Calu3 (cell line): ENCODE measurements around the gene MCCD1. TPM values are rescaled to one million over a fixed set of nuclear protein-coding genes. Genes with fewer than 3 reads are reported as not detected.

ENCODE experiments used
- total RNA-seq: library from RNA; stranded (reverse); gene quantifications from 2 replicates; pipeline ENCODE4 v1.2.3, GENCODE V29; 2022

The MCCD1 gene
- total RNA-seq, 1 experiment from 2014 or later = not detected

Other genes with a start within 250 kb of the MCCD1 start
- 1,078 and 2,594 TPM in 2 replicates for gene HLA-B, start 171.8 kb upstream of the MCCD1 start, total RNA-seq
- 70.2 and 77.1 TPM in 2 replicates for gene MICA, start 125.4 kb upstream of the MCCD1 start, total RNA-seq
- gene MICB, start 30.8 kb upstream of the MCCD1 start, total RNA-seq = 59.3 and 64.3 TPM in 2 replicates
- gene DDX39B, start 13.0 kb downstream of the MCCD1 start, total RNA-seq = 631 and 646 TPM in 2 replicates
- gene ATP6V1G2, start 17.6 kb downstream of the MCCD1 start, total RNA-seq = 1.0 and 1.5 TPM in 2 replicates
- gene NFKBIL1, start 18.6 kb downstream of the MCCD1 start, total RNA-seq = 33.5 and 34.0 TPM in 2 replicates
- gene LTA, start 43.3 kb downstream of the MCCD1 start, total RNA-seq = not detected in 2 replicates
- gene TNF, start 46.6 kb downstream of the MCCD1 start, total RNA-seq = 0.22 and 0.68 TPM in 2 replicates
- gene LTB, start 53.5 kb downstream of the MCCD1 start, total RNA-seq = 0.44 and 1.4 TPM in 2 replicates
- gene LST1, start 57.3 kb downstream of the MCCD1 start, total RNA-seq = 0.94 TPM in 1 of 2 replicates, not detected in the other
- gene NCR3, start 64.0 kb downstream of the MCCD1 start, total RNA-seq = not detected in 2 replicates
- not detected in 2 replicates for gene AIF1, start 86.3 kb downstream of the MCCD1 start, total RNA-seq
- gene PRRC2A, start 91.8 kb downstream of the MCCD1 start, total RNA-seq = 473 and 509 TPM in 2 replicates
- gene BAG6, start 123.7 kb downstream of the MCCD1 start, total RNA-seq = 617 and 663 TPM in 2 replicates
- gene APOM, start 126.9 kb downstream of the MCCD1 start, total RNA-seq = 2.6 and 3.6 TPM in 2 replicates
- 40.3 and 42.9 TPM in 2 replicates for gene C6orf47, start 131.8 kb downstream of the MCCD1 start, total RNA-seq
- 32.2 and 35.6 TPM in 2 replicates for gene GPANK1, start 136.0 kb downstream of the MCCD1 start, total RNA-seq
- gene CSNK2B, start 137.1 kb downstream of the MCCD1 start, total RNA-seq = 337 and 357 TPM in 2 replicates
- 44.6 and 45.1 TPM in 2 replicates for gene LY6G5B, start 141.0 kb downstream of the MCCD1 start, total RNA-seq
- 4.9 and 5.4 TPM in 2 replicates for gene LY6G5C, start 152.1 kb downstream of the MCCD1 start, total RNA-seq
- gene ABHD16A, start 174.4 kb downstream of the MCCD1 start, total RNA-seq = 89.9 and 99.1 TPM in 2 replicates
- not detected in 2 replicates for gene LY6G6F, start 177.9 kb downstream of the MCCD1 start, total RNA-seq
- not detected in 2 replicates for gene LY6G6D, start 186.4 kb downstream of the MCCD1 start, total RNA-seq
- 1.0 TPM in 1 of 2 replicates, not detected in the other for gene LY6G6C, start 192.8 kb downstream of the MCCD1 start, total RNA-seq
- gene MPIG6B, start 194.4 kb downstream of the MCCD1 start, total RNA-seq = not detected in 2 replicates
- gene DDAH2, start 200.3 kb downstream of the MCCD1 start, total RNA-seq = 81.4 and 89.6 TPM in 2 replicates
- 943 and 1,109 TPM in 2 replicates for gene CLIC1, start 207.6 kb downstream of the MCCD1 start, total RNA-seq
- gene MSH5, start 211.0 kb downstream of the MCCD1 start, total RNA-seq = 156 and 176 TPM in 2 replicates
- 26.6 and 30.3 TPM in 2 replicates for gene SAPCD1, start 233.7 kb downstream of the MCCD1 start, total RNA-seq
- 22.1 and 37.6 TPM in 2 replicates for gene VWA7, start 248.4 kb downstream of the MCCD1 start, total RNA-seq